ENCODE results near the gene MMP19.

The MMP19 gene

DNA sequence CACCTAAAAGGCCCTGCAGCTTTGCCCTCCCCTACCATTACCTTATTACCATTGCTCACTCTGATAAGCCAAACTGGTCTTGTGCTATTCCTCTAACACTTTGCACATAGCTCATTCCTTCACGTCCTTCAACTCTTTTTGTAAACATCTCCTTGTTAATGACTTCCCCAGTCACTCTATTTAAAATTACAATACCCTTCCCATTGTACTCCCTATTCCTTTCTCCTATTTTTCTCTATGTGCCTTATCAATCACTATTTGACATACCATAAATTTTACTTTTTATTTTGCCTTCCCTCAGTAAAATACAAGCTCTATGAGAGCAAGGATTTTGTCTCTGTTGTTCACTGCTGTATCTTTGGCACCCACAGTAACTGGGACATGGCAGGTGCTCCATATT, 30.6 kb downstream of the MMP19 start:
- DNase-seq: no peak

- DNase-seq: no peak
These were observed 33.5 kb downstream of the MMP19 start for GRCh38 chr12:55809274-55809673.

GRCh38 chr12:55806982-55807381, 35.8 kb downstream of the MMP19 start:
- no peak for DNase-seq

GRCh38 chr12:55797550-55797949, 45.2 kb downstream of the MMP19 start:
- no peak for DNase-seq

DNA sequence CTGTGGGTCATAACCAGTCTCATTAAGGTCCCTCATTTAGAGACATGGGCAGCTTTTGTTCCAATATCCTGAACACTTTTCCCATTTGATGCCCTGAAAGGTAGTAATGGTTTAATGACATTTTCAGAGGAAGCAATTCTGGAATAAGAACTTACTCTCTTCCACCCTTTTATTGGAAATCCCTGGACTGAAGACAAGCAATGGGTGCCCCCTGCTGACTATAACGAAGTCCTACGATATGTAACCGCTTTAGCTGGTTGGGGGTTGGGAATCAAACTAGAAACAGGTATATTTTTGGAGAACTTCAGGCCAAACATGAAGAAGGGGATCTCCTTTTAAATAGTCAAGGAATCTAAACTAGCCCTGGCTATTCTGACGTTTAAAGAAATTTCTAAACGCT, 45.7 kb downstream of the MMP19 start:
- DNase-seq: peak; percentile 31

DNA sequence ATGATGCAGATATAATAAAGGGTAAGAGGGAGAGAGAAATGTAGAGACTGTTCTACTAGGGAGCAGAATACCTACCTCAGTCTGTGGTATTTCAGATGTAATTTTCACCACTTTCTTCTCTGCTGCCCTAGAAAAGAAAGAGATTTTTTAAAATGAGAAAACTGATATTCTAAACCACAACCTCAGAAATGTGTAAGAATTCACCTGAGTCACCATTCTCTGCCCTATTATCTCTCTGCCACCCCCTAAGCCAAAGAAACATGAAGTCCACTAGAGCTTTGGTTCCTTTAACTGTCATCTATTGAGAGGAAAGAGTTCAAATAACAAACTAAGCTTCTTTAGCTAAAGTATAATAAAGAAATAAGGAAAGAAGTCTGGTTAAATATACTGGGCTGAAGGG, 46.8 kb downstream of the MMP19 start:
- no peak for DNase-seq

DNA sequence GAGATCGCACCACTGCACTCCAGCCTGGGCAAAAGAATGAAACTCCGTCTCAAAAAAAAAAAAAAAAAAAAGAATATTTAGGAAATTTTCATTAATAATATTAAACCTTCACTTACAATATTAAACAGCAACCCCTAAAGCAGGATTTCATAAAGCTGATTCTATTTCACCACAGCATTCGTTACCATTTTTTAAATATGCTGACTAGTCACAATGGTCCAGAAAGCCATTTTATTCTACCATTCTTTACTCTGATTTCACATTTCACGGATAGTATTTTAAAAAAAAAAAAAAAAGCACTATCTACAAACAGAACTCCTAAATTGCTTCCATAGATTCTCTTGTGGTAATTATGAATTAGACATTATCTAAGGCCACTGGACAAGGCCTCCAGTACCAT, 52.8 kb downstream of the MMP19 start:
- no peak for DNase-seq

GRCh38 chr12:55789171-55789570, 53.6 kb downstream of the MMP19 start:
- no peak for DNase-seq

DNA sequence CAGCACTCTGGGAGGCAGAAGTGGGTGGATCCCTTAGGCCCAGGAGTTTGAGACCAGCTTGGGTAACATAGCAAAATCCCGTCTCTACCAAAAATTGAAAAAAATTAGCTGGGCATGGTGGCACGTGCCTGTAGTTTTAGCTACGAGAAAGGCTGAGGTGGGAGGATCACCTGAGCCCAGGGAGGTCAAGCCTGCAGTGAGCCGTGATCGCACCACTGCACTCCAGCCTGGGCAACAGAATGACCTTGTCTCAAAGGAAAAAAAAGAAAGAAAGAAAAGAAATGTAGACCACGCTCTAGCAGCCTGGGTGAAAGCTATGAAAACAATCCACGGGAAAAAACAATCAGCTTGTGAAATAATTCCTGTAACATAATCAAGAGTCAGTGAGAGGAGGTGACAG, 54.2 kb downstream of the MMP19 start:
- DNase-seq: no peak
